HG03045 (cell line): ENCODE data around the gene SLC5A2.

Experiments used
- ATAC-seq: cut with Tn5 transposase; IDR thresholded peaks from one replicate; pipeline ENCODE4 v1.9.1; 2021; ENCODE audit warnings: mild to moderate bottlenecking, moderate library complexity; ENCODE audit not compliant: unreplicated experiment

SLC5A2 gene

GRCh38 chr16:31459687-31460581, 23.0 kb upstream of the SLC5A2 start:
- peak; percentile 70 for ATAC-seq

DNA sequence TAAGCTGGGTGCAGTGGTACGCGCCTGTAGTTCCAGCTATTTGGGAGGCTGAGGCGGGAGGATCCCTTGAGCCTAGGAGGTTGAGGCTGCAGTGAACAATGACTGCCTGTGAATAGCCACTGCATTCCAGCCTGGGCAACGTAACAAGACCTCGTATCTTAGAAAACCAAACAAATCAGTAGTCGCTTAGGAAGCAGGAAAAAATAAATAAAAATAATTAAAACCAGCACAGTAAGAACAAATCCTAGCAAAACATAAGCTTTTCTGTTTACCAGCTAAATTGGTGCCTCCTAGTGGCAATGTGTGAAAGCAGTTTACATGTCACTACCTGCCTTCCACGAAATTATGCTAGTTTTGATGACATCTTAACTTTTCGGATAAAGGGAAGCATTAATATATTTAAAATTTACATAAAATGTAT, 22.3 kb upstream of the SLC5A2 start:
- no peak for ATAC-seq

GRCh38 chr16:31461201-31461920, 21.6 kb upstream of the SLC5A2 start:
- ATAC-seq = no peak

DNA sequence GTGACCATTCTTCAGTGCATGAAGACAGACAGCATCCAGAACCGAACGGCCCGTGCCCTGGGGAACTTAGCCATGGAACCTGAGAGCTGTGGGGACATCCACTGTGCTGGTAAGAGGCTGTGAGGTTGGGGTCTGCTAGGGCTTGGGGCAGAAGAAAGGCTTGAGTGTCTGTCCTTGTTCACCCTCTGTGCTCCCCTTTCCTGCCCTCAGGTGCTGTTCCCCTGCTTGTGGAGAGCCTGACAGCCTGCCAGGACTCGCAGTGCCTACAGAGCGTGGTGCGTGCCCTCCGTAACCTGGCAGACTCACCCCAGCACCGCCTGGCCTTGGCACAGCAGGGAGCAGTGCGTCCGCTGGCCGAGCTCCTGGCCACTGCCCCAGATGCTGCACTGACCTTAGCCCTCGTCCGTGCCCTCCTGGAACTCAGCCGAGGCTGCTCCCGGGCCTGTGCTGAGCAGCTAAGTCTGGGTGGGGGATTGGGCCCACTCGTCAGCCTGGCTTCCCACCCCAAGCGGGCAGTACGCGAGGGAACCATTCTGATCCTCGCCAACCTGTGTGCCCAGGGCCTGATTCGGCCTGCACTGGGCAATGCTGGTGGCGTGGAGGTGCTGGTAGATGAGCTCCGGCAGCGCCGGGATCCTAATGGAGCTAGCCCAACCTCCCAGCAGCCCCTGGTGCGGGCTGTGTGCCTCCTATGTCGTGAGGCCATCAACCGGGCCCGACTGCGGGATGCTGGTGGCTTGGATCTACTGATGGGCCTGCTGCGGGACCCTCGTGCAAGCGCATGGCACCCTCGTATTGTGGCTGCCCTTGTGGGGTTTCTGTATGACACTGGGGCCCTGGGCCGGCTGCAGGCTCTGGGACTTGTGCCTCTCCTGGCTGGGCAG, 20.8 kb upstream of the SLC5A2 start:
- ATAC-seq = no peak

DNA sequence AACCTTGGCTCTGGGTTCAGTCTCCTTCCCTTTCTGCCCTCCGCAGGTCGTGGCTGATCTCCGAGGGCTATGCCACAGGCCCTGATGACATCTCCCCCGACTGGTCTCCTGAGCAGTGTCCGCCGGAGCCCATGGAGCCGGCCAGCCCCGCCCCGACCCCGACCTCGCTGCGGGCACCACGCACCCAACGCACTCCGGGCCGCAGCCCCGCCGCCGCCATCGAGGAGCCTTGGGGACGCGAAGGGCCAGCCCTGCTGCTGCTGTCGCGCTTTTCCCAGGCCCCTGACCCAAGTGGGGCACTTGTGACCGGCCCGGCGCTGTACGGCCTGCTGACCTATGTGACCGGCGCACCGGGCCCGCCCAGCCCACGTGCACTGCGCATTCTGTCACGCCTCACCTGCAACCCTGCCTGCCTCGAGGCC, 18.6 kb upstream of the SLC5A2 start:
- no peak for ATAC-seq

DNA sequence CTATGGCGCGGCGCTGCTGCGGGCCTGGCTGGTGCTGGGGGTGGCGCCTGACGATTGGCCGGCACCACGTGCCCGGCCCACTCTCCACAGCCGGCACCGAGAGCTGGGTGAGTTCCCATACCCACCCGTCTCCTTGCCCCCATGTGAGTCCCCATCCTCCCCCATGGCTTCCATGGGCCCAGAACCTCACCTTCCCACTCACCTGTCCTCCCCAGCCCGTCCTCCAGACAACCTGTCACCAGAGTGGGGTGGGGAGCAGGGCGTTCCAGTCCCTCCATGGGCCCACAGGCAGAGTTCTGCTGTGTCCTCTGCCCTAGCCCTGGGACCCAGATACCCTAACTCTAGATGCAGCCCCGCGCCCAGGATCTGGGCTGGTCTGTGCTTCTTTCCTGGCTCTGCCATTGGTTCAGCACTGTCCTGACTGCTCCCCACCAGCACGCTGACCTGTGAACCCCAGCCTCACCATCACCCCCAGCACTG, 18.1 kb upstream of the SLC5A2 start:
- ATAC-seq = no peak

DNA sequence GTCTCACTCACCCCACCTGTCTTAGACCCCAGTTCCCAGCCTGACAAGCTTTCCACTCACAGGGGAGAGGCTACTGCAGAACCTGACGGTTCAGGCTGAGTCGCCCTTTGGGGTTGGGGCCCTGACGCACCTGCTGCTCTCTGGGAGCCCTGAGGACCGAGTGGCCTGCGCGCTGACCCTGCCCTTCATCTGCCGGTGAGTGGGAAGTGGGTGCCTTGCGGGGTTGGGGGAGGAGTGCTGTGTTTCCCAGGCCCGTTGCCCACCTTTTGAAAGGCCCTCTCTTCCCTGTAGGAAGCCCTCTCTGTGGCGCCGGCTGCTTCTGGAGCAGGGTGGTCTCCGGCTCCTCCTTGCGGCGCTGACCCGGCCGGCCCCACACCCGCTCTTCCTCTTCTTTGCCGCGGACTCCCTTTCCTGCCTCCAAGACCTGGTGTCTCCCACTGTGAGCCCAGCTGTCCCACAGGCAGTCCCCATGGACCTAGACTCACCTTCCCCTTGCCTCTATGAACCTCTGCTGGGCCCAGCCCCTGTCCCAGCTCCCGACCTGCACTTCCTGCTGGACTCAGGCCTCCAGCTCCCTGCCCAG, 17.0 kb upstream of the SLC5A2 start:
- ATAC-seq = no peak

- ATAC-seq = no peak
Observed at GRCh38 chr16:31466381-31466841, 16.5 kb upstream of the SLC5A2 start.

DNA sequence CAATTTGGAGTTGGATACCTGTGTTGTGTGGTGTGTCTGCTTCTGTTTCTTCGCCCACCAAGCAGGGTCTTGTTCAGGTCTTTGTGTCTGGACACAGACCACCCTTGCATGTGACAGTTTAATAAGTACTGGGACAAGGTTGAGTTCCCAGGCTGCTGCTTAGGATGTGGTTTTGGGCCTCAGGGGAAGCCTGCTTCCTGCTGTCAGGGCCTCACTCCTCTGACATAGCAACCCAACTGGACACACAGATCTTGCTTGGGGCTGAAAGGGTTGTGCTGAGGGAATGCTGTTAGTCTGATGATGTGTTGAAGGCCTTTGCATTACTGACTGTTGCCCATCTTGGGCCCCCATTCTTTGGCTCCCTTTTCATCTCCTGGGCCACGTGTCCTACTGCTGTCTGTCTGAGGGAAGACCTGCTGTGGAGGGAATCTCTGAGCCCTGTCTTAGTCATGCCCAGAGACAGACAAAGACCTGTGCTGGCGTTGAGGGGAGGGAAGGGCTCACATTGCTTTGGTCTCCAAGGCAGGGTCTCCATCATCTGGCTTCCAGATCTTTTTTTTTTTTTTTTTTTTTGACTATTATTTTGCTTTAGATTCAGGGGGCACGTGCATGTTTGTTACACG, 15.7 kb upstream of the SLC5A2 start:
- ATAC-seq = no peak

GRCh38 chr16:31467858-31468257, 15.1 kb upstream of the SLC5A2 start:
- no peak for ATAC-seq

DNA sequence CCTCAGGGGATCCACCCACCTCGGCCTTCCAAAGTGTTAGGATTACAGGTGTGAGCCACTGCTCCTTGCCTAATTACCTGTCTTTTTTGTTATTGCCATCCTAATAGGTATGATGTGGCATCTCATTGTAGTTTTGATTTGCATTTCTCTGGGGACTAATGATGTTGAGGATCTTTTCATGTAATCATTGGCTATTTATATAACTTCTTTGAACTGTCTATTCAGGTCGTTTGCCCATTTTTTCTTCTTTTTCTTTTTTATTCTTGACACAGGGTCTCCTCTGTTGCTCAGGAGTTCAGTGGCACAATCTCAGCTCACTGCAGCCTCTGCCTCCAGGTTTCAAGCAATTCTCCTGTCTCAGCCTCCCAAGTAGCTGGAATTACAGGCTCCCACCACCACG, 12.3 kb upstream of the SLC5A2 start:
- no peak for ATAC-seq

DNA sequence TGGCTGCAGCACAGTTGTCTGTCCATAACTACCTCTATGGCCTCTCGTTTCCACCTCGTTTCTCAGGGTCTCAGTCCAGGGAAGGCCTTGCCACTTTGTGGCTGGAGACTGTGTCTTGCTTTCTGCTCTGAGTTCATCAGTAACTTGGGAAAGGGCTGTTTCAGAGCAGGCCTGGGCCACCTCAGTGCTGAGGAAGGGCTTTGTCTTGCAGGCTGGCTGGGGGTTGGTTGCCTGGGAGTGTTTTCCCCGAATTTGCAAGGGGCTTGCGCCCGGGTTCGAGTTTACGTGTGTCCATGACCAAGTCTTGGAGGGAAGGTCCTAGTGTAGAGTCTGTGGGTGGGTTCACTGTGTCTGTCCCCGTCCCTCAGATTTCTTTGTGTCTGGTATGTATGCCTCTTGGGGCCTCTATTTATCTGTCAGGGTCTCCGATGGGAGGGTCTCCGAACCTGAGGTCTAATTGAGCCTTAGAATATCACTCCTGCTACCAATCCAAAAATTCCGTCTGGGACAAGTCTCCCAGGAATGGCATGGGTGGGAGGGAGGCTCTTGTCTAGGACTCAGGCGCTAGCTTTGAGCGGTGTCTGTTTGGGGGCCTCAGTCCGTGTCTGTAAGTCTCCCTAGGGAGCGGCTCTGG, 11.6 kb upstream of the SLC5A2 start:
- no peak for ATAC-seq

DNA sequence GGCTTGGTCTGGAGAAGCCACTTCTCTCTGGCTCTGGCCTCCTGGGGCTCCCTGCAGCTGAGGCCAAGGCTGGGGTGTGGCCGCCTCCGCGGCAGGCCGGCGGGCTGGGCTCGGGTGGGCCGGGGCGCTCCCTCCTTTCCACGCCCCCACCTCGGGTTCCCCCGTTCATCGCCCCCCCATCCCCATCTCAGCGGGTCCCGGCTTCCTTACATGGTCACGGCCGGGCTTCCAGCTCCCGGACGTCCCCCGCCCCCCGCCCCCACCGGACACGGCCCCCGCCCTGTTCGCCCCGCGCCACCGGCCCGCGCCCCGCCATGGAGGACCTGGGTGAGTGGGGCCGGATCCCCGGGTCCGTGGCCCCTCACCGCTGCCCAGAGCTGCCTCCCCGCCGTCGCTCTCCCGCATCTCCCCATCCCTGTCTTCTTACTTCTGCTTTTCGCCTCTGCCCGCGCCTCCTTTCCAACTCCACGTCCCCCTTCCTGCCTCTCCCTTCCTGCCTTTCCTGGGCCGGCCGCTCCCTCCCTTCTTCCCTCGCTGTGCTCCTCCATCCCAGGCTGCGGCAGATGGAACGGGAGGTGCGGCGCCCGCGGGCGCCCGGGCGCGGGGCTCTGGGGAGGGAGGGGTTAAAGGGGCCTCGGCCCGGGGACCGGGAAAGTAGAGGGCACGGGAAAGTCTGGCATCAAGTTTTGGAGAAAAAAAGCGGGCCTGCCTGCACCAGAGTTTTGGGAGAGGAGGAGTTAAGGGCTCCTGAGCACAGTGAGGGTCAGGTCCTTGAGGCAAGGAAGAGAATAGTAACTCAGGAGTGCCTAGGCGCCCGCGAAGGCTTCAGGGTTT, 10.8 kb upstream of the SLC5A2 start, which contains the start of gene TGFB1I1:
TGFB1I1 (plus strand) TSS at position 278 of the 834 bp plus-strand sequence; CDS start at position 315, 37 bp downstream.
- no peak for ATAC-seq

DNA sequence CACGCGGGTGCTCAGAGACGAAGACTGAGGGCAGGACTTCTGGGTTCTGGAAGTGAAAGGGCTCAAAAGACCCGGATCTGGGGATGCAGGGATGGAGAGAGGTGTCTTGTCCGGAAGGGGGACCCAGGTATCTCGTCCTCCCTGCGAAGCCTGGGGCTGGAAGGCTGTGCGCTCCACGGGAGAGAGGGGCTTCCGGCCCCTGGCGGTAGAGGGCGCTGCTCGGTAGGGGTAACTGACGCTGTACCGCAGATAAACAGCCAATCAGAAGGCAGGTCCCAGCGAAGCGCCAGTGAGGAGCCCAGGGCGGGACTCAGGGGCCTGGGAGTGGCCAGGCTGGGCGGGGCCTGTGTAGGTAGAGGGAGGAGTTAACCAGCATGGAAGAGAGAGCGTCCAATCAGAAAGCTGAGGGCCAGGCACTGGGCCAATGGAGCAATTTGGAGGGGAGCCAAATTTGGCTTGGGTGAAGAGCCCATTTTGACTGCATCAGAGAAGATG, 10.2 kb upstream of the SLC5A2 start:
- ATAC-seq = no peak

GRCh38 chr16:31473264-31473984, 9.5 kb upstream of the SLC5A2 start:
- ATAC-seq = no peak

GRCh38 chr16:31474173-31474714, 8.7 kb upstream of the SLC5A2 start:
- ATAC-seq = no peak
